ENCODE results near the gene ADRA2B. TPM values are rescaled to one million over a fixed set of nuclear protein-coding genes. Genes with fewer than 3 reads are reported as not detected.

The ADRA2B gene
- total and polyA plus RNA-seq, 8 donors: 0.04 to 1.5 (median 0.34) TPM

- H3K4me1 ChIP-seq: no peaks in the 10 kb centered on the region
- intact Hi-C loops (cut with DNase I): no loop called here
- no peak for ATAC-seq
- H3K36me3 ChIP-seq: no peaks in the 10 kb centered on the region
- H3K27me3 ChIP-seq: no peaks in the 10 kb centered on the region
- no peak overlapping the region for H3K4me3 ChIP-seq
- WGBS, 2 donors: 76 to 77% methylated on average over 10 of the region's 10 CpGs
- no peaks in the 10 kb centered on the region for H3K9me3 ChIP-seq
- TF ChIP-seq, protein P1, sequence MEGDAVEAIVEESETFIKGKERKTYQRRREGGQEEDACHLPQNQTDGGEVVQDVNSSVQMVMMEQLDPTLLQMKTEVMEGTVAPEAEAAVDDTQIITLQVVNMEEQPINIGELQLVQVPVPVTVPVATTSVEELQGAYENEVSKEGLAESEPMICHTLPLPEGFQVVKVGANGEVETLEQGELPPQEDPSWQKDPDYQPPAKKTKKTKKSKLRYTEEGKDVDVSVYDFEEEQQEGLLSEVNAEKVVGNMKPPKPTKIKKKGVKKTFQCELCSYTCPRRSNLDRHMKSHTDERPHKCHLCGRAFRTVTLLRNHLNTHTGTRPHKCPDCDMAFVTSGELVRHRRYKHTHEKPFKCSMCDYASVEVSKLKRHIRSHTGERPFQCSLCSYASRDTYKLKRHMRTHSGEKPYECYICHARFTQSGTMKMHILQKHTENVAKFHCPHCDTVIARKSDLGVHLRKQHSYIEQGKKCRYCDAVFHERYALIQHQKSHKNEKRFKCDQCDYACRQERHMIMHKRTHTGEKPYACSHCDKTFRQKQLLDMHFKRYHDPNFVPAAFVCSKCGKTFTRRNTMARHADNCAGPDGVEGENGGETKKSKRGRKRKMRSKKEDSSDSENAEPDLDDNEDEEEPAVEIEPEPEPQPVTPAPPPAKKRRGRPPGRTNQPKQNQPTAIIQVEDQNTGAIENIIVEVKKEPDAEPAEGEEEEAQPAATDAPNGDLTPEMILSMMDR (IDR thresholded peaks at IDR 0.05): no peak
- no peak for FAIRE-seq
- H3K27ac ChIP-seq: no peak overlapping the region
- no peak for DNase-seq
Observed at GRCh38 chr2:96131152-96131812, 14.9 kb upstream of the ADRA2B start.

DNA sequence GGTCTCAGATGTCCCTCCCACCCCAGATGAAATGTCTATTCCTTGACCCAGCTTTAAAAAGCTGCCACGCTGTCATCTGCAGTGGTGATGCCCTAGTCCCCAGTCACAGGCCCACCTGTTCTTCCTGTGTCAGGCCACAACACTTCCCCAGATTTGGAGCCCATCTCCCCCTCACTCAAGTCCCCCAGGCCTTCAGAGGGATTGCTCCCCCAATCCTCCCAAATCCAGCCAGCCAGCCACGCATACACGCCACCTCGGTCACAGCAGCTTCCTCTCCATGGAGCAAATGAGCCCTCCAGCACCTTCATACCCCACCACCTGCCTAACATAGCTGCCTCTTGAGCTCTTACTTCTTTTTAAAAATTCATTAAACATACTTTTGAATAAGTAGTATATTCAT, 14.1 kb upstream of the ADRA2B start:
- no peak for FAIRE-seq

GRCh38 chr2:96129528-96130120, 13.3 kb upstream of the ADRA2B start:
- DNase-seq: peak in 1 of 6 donors; percentile 43
- ATAC-seq: no peak
- no peak overlapping the region for H3K4me3 ChIP-seq
- H3K27me3 ChIP-seq: no peaks in the 10 kb centered on the region
- no peak for FAIRE-seq
- intact Hi-C loops (cut with DNase I): loop anchor here in 1 of 3 donors (10.0 kb wide), 1 partner anchor 115 kb away; no protein-coding TSS in a partner anchor
- H3K9me3 ChIP-seq: no peaks in the 10 kb centered on the region
- TF ChIP-seq, protein P1 (IDR thresholded peaks at IDR 0.05): no peak
- no peaks in the 10 kb centered on the region for H3K4me1 ChIP-seq
- no peak overlapping the region for H3K27ac ChIP-seq
- no peaks in the 10 kb centered on the region for H3K36me3 ChIP-seq
- WGBS, 2 donors: 74 to 83% methylated on average over 16 of the region's 16 CpGs

More for the DNA sequence above, 14.1 kb upstream of the ADRA2B start:
- Histone ChIP-seq H3K9me3 (no peaks in the 10 kb centered on the region), H3K4me1 (no peaks in the 10 kb centered on the region), H3K27me3 (no peaks in the 10 kb centered on the region), H3K4me3 (no peak overlapping the region), H3K27ac (no peak overlapping the region), H3K36me3 (no peaks in the 10 kb centered on the region)
- intact Hi-C loops (cut with DNase I): no loop called here
- TF ChIP-seq, protein P1 (IDR thresholded peaks at IDR 0.05): no peak
- 90 to 98% methylated on average over 4 of the region's 4 CpGs for WGBS, 2 donors
- DNase-seq (peak in 1 of 6 donors; percentile 10), ATAC-seq (no peak)

DNA sequence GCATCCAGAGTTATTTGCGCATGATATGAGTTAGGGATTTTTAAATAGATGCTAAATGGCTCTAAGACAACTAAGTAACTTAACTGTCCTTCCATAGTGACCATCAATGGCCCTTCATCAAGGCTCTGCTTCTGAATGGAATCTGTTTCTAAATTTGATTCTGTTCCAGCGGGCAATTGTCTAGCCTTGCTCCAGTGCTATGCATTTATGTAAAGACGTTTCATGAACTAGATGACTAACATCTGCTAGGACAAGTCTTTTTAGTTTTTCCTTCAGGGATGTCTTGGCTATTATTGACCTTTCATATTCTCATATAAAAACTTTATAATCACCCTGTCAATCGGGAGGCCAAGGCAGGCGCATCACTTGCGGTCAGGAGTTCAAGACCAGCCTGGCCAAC, 12.1 kb upstream of the ADRA2B start:
- Histone ChIP-seq H3K27me3 (no peaks in the 10 kb centered on the region), H3K9me3 (no peaks in the 10 kb centered on the region), H3K27ac (no peak overlapping the region), H3K4me1 (no peaks in the 10 kb centered on the region), H3K36me3 (no peaks in the 10 kb centered on the region), H3K4me3 (no peak overlapping the region)
- FAIRE-seq (no peak), DNase-seq (no peak), ATAC-seq (no peak)
- intact Hi-C loops (cut with DNase I): loop anchor here in 1 of 3 donors (10.0 kb wide), 1 partner anchor 114 kb away; no protein-coding TSS in a partner anchor
- 83 to 88% methylated on average over 6 of the region's 6 CpGs for WGBS, 2 donors
- TF ChIP-seq, protein P1 (IDR thresholded peaks at IDR 0.05): no peak

Measured in pancreas (tissue), 10 donors.